GM19043 (cell line): ENCODE data around the gene TRIM8.

Experiments
- ATAC-seq: cut with Tn5 transposase; IDR thresholded peaks from one replicate; pipeline ENCODE4 v1.9.1; 2021; ENCODE audit warnings: low read depth; ENCODE audit not compliant: unreplicated experiment

The TRIM8 gene

DNA sequence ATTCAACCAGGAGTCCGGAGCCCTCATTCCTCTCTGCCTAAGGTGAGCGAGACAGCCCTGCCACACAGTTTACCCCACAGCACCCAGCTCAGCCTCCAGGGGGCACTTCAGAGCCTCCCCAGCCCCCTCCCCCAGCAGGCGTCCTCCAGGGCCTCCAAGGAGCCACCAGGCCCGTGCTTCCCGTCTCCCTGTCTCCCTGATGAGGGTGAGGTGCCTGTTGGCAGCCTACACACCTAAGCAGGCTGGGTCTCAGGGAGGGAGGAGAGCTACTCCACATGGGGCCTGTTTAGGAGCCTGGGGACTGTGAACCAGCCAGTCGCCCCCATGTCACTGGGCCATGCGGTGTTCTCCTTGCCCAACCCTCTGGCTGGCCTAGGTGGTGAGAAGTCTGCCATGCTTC lies 28.9 kb upstream of the TRIM8 start:
- no peak for ATAC-seq

DNA sequence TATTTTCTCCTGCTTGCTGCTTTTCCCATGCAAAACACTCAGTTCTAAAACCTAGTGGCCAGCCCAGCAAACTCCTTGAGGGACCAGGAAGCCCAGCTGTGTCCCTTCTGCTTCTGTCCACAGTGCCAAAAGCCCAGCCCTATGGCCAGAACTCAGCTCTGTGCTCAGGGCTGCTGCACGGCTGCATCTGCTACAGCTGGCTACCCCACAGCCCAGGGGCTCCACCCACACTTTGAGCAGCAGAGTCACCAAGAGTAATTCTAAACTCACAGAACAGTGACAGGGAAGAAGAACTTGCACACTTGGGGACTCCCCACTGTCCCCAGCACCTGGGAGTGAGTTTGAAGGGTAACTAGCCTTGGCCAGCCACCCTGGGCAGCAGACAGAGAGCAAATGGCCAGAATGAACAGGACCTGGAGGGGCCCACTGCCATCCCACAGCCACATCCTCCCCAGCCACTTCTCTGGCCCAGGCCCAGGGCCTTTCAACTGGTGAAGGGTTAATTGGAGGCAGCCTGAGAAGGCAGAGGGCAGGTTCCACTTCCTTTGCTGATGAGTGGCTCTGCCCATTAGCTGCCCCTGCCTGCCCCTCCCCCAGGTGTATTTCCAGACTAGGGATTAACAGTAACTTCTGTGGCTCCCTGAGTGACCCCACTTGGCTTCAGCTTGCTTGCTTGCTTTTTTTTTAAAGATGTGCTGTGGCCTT lies 28.1 kb upstream of the TRIM8 start:
- ATAC-seq: no peak

DNA sequence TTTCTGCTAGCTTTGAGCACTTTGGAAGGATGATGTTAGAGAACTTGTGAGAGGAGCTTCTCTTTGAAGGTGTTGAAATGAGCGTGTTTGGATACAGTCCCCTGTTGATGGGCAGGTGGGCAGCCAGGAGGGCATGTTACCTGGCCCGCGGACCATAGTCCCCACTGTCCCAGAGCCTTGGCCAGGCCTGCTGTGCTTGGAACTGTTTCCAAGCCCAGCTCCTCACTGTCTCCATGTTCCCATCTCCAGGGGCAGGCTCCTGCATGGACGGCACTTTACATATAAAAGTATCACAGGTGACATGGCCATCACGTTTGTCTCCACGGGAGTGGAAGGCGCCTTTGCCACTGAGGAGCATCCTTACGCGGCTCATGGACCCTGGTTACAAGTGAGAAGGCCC lies 27.2 kb upstream of the TRIM8 start:
- no peak for ATAC-seq

- ATAC-seq: no peak
Observed at GRCh38 chr10:102617816-102618215, 26.5 kb upstream of the TRIM8 start.

DNA sequence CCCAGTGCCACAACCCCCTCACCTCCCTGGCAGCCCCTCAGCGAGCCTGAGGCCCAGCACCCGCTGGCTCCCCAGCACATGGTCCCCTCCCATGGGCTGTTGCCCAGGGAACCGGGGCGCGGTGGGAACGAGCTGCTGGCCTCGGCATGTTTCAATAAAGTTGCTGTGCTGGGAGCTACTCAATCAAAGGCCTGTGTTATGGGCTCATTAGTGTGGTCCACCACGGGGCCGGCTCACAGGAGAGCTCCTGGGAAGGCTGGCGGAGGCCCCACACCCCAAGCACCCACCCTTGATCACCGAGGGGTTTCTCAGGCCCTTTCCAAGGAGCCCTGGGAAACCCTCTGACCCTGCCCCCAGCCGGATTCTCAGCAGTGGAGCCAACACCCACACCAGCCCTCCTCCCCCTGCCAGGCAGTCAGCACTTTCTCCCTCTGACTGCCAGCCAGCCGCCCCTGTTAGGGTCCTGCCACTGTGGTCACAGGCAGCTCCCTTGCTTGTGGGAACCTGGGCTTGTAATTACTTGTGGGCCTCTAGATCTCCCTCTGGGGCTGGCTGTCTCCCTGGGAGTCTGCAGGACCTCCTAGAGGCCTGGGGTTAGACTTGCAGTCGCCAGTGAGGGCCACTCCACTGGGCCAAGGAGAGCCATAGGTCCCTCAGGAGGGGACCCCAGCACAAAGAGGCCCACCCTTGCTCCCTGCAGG lies 24.8 kb upstream of the TRIM8 start:
- ATAC-seq: no peak

DNA sequence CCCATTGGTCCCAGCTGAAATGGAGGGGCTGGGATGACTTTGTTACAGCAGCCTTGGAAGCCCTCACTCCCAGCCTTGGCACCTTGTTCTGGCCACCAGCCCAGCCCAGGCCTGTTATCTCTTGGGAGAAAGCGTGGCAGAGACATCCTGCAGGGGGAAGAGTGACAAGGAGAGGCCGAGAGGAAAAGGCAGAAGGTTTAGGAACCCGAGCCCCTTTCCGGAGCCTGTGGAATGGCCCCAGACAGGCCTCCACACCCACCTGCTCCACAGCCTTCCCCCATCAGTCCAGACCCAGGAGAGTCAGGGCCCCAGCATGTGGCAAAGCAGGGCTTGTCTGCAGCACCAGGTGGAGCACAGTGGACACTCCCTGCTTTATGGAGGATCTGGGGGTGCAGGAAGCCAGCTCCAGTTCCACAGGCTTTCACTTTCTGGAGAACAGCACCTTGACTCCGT lies 24.1 kb upstream of the TRIM8 start:
- no peak for ATAC-seq

DNA sequence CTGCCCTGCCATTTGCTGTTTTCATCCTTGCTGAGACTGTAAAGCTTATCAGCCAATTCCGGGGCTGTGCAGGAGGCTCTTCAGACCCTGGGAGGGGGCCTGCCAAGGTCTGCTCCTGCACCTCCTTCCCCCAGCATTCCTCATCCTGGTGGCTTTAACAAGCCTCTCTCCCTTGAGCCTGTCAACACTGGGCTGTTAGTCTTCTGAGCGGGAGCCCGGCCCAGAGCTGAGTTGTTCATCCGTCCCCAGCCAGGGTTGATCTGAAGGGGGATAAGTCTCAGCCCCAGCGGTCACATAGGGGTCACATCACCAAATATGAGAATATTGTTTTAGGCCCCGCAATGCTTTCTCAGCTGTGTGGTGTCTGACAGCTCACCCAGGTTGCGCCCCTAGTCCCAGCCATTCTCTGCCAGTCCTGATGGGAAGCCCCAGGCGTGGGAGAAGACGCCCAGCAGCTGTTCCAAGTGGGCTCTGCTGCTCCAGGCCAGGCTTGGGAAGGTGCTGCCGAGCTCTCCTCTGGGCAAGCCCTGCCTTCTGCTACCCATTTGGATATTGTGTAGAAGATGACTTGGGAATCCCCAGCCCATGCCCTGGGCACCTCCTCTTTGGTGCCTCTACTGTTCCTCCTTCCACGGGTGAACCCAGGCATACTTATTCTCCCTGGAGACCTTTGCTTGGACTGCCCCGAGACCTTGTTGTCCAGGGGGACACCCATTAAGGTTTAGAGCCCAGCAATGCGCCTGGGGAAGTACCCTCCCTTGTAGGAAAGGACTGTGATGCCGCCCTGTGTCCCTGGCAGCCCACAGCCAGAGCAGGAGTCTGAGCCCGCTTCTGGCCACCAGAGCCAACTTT lies 23.5 kb upstream of the TRIM8 start:
- no peak for ATAC-seq

DNA sequence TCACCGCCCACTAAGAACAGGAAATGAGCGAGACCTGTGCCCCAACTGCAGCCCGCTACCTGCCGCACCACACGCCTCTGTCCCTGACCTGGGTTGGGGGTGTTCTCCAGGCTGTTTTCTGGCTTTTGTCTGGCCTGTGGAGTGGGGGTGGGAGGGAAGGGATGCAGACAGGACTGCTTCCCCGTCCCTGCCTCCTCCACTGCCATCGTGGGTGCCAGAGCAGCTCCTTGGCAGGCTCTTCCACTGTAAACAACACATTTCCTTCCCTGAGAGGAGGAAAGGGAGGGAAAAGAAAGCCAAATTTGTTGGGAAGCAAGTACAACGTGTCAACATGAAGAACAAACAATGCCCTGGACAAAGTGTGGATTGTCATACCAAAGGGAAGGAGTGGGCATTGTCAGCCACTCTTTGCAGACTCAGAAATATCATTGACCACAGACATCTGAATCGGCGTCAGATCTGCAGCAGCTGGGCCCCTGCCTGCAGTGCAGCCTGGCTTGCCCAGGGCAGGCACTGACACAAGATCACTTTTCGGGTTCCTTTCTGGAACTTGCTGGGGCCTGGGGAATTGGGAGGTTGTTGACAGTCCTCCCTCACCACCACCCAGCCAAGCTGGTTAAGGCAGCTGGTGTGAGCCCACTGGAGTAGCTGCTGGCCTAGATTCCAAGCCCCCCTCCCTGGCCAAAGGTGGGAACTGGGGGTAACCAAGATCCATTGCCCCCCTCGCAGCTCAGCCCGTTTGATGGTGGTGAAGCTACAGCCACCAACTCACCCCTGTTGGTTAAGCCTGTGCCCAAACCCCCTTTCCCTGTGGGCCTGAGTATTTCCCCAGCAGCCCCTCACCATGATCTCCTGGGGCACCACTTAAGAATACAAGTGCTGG lies 22.6 kb upstream of the TRIM8 start:
- ATAC-seq: no peak

DNA sequence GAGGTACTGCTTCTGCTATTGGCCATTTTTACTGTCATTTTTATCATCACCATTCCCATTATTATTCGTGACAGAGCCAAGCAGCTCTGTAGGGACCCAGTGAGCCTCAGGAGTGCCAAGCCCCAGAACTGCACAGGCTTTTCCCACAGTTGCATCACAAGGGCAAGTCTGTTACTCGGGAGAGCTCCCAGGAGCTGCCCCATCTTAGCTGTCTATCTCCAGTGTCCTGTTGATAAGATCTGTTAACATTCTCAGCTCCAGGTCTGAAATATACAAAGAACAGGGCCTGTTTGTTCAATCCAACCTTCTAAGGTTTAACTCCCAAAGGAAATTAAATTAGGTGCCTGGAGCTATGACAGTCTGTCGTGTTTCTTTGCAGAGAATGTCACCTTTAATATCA lies 20.2 kb upstream of the TRIM8 start:
- ATAC-seq: no peak

DNA sequence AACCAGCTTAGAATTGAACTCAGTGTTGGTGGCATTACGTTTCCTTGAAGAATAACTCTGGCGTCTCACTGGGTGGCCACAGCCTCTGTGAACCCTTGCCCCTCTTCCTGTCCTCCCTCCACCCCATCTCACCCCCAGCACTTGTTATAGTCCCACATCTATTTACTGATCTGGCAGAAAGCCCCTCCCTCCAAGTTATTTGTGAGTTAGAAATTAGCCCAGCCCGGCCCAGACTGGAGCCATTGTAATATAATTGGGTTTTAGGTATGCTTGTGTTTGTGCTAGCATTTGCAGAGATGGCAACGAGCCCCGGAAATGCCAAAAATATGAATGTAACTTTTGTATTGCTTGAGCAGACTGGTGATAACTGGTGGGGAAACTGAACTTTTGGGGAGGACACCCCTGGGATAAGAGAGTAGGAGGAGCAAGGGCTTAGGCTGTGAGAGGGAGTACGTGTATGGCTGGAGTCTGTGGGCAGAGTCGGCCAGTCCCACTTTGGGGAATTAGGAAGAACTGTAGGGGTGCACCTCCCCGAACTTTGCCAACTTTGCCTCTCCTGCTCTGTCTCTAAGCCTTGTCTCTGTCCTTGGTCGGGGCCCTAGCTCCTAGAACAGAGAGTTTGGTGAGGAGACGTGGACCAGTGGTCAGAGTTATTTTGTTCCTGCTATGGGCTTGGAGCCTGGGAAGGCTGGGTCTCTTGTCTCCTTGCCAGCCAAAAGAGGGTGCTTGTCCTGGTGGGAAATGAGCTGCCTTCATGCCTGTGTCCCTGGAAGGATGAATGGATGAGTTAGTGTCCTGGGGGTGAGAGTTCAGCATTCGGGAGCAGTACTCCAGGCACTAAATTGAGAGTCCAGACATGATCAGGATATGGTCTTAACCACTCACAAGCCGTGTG lies 19.3 kb upstream of the TRIM8 start:
- no peak for ATAC-seq

GRCh38 chr10:102626026-102626685 lies 18.1 kb upstream of the TRIM8 start:
- ATAC-seq: no peak

GRCh38 chr10:102627291-102627735 lies 17.0 kb upstream of the TRIM8 start:
- no peak for ATAC-seq

DNA sequence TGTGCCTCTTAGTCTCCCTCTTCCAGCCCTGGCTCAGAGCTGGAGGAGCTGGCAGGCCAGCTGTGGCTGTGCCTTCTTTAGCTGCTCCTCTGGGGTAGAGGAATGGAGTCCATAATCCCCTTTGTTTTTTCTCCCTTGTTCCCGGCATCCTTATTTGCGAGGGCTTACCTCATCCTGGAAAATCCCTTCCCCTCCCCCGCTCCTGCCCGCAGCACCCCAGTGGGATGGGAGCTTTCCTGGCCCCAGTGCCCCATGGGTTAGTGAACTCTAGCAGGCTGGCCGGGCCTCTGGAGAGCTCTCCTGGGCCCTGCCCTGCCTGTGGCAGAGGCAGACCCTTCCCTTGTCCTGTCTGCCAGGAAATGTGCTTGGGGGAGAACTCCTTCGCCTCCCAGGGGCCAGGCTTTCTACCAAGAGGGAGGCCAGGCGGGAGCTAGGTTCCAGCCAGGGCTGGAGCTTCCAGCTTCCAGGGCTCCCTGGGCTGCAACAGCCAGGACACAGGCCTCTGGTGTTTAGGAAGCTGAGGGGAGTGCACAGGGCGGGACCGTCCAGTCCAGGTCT lies 16.5 kb upstream of the TRIM8 start:
- ATAC-seq: no peak

DNA sequence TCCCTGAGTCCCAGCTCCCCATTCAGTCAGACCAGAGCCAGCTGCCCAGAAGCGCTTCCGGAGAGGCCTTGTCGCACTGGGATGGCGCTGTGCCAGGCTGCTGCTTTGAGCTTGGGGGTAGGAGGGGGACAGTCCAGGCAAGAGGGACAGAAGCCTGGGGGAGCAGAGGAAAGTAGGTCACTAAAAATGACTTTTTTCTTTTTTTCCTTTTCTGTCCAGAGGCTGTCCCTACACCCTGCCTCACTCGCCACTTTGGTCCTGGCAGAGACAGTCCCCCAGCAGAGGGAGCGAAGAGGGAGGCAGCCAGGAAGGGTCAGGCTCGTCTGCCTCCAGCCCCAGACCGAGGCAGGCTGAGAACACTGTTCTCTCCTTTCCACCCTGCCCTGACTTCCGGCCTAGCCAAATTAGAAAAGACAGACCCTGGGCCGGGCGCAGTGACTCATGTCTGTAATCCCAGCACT lies 15.8 kb upstream of the TRIM8 start:
- ATAC-seq: no peak

DNA sequence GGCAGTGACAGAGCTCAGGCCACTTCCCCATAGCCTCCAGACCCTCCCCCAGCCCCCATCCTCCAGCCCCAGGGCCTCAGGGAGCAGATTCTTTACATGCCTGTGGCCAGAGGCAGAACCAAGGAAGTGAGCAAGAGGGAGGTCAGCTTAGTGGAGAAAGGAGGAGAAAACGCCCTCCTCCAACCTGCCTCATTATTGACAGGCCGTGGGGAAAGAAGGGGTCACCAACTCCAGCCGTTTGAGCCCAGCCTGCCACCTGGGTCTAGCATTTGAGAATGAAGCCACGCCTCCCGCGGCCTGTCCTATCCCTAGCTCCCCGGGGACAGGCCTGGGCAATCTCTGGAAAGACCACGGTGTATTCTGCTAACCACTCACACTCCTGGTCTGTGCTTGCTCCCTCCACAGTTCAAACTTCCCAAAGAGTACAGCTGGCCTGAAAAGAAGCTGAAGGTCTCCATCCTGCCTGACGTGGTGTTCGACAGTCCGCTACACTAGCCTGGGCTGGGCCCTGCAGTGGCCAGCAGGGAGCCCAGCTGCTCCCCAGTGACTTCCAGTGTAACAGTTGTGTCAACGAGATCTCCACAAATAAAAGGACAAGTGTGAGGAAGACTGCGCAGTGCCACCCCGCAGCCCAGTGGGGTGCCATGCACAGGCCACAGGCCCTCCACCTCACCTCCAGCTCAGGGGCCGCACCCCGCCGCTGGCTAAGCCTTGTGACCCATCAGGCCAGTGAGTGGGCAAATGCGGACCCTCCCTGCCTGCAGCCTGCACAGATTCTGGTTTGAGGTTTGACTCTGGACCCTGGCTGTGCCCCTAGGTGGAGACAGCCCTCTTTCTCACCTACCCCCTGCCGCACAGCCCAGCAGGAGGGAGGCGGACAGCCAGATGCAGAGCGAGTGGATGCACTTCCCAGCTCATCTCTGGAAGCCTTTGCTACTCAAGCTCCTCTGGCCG lies 14.3 kb upstream of the TRIM8 start:
- ATAC-seq: no peak

DNA sequence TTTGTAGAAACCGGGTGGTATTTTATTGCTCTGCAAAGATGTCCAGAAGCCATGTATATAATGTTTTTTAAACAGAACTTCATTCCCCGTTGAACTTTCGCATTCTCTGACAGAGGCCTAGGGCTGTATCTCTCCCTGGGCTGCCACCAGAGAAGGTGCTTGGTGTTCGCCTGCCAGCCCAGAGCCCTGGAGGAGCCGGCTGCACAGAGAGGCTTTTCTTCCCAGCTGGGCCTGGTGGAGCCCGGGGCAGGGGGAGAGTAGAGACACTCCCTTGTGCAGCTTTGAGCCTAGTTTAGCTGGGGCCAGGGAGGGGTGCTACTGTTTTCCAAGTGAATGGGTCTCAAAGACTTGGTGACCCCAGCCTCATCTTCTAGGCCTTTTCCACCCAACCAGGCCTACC lies 13.6 kb upstream of the TRIM8 start:
- ATAC-seq: no peak
